GM19238 (cell line): Measurements from ENCODE around the gene GALNT17.
"Not testable (repeated sequence)": the region's sequence is repeated elsewhere in the genome, so short reads cannot be mapped to it uniquely, and the experiment has no call there.

ENCODE experiments used
- DNase-seq: peaks from one replicate; pipeline ENCODE4 v3.0.0; 2011; ENCODE audit warnings: low spot score; ENCODE audit not compliant: insufficient read length

The GALNT17 gene

GRCh38 chr7:71165708-71166107, 33.8 kb downstream of the GALNT17 start:
- no peak for DNase-seq

GRCh38 chr7:71171476-71171875, 39.5 kb downstream of the GALNT17 start:
- no peak for DNase-seq

GRCh38 chr7:71173955-71174354, 42.0 kb downstream of the GALNT17 start:
- no peak for DNase-seq

- no peak for DNase-seq
These were observed 50.5 kb downstream of the GALNT17 start for GRCh38 chr7:71182438-71182935.

GRCh38 chr7:71184136-71184535, 52.2 kb downstream of the GALNT17 start:
- no peak for DNase-seq

- DNase-seq = no peak
These were observed 52.7 kb downstream of the GALNT17 start for GRCh38 chr7:71184609-71185008.

GRCh38 chr7:71186535-71187057, 54.7 kb downstream of the GALNT17 start:
- no peak for DNase-seq

- no peak for DNase-seq
These were observed 59.8 kb downstream of the GALNT17 start for GRCh38 chr7:71191771-71192170.

GRCh38 chr7:71193099-71193810, 61.3 kb downstream of the GALNT17 start:
- DNase-seq = no peak

GRCh38 chr7:71198391-71198790, 66.4 kb downstream of the GALNT17 start:
- no peak for DNase-seq

GRCh38 chr7:71198887-71199286, 66.9 kb downstream of the GALNT17 start:
- DNase-seq = no peak

- DNase-seq = no peak
These were observed 74.2 kb downstream of the GALNT17 start for GRCh38 chr7:71206184-71206583.

GRCh38 chr7:71208881-71209280, 76.9 kb downstream of the GALNT17 start:
- DNase-seq = no peak

GRCh38 chr7:71209484-71209883, 77.5 kb downstream of the GALNT17 start:
- not testable (repeated sequence) for DNase-seq

GRCh38 chr7:71210220-71210619, 78.3 kb downstream of the GALNT17 start:
- DNase-seq = no peak

- DNase-seq = not testable (repeated sequence)
These were observed 80.5 kb downstream of the GALNT17 start for GRCh38 chr7:71212433-71212832.

GRCh38 chr7:71216211-71216610, 84.3 kb downstream of the GALNT17 start:
- no peak for DNase-seq

GRCh38 chr7:71220210-71220695, 88.3 kb downstream of the GALNT17 start:
- DNase-seq = no peak

- DNase-seq = no peak
These were observed 89.1 kb downstream of the GALNT17 start for GRCh38 chr7:71221049-71221448.

- no peak for DNase-seq
These were observed 89.6 kb downstream of the GALNT17 start for GRCh38 chr7:71221549-71221948.

- no peak for DNase-seq
These were observed 95.2 kb downstream of the GALNT17 start for GRCh38 chr7:71227126-71227525.

GRCh38 chr7:71229148-71229547, 97.2 kb downstream of the GALNT17 start:
- no peak for DNase-seq

- DNase-seq = no peak
These were observed 97.8 kb downstream of the GALNT17 start for GRCh38 chr7:71229699-71230098.
